Epithelial cell of esophagus (primary cell): ENCODE data around the gene TMED4.

ENCODE experiments used
- DNase-seq: peaks from one replicate; pipeline ENCODE4 v3.0.0; 2010; ENCODE audit warnings: low read depth
- H3K4me3 ChIP-seq: 2 replicates; pipeline ENCODE4 v1.5.1; 2011; ENCODE audit warnings: mild to moderate bottlenecking, low read length, control low read depth
- TF ChIP-seq, protein P1 (sequence below): IDR thresholded peaks from 2 replicates; pipeline ENCODE4 v1.5.1; 2011; ENCODE audit warnings: low read depth, mild to moderate bottlenecking, low read length, control low read depth, inconsistent platforms; ENCODE audit not compliant: insufficient read depth; ENCODE audit errors: missing control alignments

Gene TMED4

DNA sequence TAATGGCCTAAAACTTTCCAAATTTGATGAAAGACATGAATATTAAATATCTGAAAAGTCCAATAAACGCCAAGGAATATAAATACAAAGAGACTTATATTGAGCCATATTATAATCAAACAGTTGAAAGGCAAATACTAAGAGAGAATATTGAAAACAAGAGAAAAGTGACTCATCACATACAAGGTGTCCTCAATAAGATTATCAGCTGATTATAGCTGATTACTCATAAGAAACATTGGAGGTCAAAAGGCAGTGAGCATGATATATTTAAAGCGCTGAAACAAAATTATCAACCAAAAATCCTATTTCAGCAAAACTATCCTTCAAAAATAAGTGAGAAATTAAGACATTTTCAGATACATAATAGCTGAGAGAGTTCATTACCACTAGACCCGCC, 33.1 kb downstream of the TMED4 start:
- no peak overlapping the region for H3K4me3 ChIP-seq
- no peak for DNase-seq
- TF ChIP-seq, protein P1, sequence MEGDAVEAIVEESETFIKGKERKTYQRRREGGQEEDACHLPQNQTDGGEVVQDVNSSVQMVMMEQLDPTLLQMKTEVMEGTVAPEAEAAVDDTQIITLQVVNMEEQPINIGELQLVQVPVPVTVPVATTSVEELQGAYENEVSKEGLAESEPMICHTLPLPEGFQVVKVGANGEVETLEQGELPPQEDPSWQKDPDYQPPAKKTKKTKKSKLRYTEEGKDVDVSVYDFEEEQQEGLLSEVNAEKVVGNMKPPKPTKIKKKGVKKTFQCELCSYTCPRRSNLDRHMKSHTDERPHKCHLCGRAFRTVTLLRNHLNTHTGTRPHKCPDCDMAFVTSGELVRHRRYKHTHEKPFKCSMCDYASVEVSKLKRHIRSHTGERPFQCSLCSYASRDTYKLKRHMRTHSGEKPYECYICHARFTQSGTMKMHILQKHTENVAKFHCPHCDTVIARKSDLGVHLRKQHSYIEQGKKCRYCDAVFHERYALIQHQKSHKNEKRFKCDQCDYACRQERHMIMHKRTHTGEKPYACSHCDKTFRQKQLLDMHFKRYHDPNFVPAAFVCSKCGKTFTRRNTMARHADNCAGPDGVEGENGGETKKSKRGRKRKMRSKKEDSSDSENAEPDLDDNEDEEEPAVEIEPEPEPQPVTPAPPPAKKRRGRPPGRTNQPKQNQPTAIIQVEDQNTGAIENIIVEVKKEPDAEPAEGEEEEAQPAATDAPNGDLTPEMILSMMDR, result no peak

DNA sequence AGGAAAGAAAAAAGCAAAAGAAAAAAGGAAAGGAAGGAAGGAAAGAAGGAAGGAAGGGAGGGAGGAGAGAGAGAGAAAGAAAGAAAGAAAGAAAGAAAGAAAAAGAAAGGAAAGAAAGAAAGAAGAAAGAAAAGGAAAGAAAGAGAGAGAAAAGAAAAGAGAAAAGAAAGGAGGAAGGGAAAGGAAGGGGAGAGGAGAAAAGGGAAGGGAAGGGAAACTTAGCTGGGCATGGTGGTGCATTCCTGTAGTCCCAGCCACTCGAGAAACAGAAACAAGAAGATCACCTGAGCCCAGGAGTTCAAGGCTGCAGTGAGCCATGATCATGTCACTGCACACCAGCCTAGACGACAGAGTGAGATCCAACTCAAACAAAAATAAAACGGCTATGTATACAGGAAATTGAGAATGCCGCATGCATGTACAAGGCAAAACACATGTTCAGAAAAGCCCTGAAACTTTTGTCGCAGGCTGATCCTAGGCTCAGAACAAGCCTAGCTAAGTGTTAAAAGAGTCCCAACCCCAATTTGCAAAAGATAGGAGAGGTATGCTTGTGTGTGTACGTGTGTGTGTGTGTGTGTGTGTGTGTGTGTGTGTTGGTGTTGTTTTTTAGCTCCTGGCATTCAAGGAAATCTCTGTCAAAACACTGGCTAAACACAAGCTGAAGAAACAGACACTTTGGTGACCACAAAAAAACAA, 34.3 kb downstream of the TMED4 start:
- DNase-seq, result peak; percentile 16
- H3K4me3 ChIP-seq, result no peak overlapping the region
- TF ChIP-seq, protein P1, result no peak

DNA sequence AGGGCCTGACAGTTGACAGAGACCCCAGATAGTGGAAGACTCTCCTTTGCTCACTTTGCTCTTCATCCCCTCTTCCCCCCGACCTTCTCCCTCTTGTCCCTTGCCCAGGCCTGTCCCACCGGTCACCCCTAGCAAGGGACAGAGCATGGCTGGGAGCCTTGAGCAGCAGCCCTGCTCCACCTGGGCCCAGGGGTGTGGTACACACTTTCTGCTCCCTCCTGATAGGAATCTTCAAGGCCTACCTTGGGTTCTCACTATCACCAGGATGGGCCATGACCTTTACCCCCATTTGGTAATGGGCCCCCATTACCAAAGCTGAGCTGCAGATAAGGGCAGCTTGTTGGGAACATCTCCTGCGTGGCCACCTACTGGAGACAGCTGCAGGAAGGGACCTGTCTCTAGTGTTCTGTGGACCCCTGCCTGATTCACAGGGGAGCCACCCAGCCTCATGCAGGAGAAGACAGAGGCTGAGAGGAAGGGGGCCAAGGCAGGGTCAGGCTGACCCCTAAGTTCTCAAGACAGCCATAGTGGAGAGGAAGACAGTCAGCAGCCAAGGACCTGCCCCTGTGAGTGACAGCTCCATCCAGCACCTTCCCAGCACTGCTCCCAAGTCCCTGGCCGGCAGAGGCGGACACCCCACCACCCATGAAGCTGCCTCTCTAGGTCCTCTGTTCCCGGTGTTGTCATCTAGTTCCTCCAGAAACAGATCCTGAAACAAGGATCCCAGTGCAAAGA, 40.0 kb downstream of the TMED4 start:
- no peak for DNase-seq
- no peak overlapping the region for H3K4me3 ChIP-seq
- TF ChIP-seq, protein P1, result no peak

DNA sequence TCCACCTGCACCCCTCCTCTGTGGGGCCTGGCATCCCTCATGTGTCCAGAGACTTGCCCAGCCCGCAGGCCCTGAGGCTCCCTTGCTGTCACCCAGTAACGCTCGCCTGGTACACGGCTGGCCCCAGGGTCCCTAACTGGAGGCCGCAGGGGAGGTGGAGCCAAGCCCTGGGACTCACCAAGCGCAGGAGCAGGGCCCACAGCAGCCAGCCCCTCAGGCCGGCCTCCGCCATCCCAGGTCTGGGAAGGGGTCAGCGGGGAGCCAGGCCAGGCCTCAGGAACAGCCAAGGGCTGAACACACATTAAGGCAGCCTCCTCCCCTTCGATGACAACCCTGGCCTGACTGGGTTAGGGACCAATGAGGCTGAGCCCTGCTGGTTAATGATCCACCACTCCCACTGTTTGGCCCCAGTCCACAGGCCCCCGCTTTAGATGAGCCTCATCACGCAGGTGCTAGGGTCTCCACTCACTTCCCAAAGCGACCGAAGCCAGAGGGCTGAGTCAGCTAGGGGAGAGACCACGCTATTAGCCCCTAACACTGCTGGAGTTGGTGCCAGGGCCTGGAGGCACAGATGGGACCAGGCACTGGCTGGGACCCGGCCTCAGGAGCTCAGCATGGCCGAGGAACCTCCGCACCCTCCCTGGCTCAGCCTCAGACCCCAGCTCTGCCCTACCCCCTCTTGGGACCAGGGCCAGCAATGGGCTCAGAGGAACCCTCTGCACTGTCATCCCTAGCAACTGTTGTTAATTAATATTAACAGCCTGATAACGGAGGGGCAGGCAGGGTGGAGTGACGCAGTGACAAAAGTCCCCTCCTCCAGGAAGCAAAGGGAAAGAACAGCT, 40.8 kb downstream of the TMED4 start, which contains the start of gene NPC1L1:
Gene NPC1L1, minus strand, starts transcription at position 303 of the 842 bp plus-strand sequence. Its CDS starts 71 bp downstream, at position 232.
- no peak within 1 kb of the TSS for H3K4me3 ChIP-seq
- TF ChIP-seq, protein P1, result no peak

DNA sequence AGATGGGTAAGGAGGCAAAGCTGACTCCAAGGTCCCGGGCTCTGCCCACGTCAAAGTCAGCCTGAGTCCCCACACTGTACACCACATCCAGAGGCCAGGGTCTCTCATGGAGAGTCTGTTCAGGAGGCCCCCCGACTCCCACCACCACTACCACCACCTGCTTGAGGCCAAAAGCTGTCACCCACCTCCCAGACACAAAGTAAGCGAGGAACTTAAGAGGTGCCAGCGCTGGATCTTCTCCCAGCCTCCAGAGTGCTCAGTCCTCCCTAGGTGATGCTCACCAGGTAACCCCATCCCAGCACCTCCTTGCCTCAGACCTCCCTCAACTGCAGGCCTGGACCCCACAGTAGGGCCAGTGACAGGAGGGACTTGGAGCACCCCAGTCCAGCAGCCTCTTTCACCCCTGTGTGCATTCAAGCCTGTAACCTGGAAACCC, 41.4 kb downstream of the TMED4 start:
- DNase-seq, result no peak
- H3K4me3 ChIP-seq, result no peak overlapping the region
- TF ChIP-seq, protein P1, result no peak

More for the DNA sequence above, 40.8 kb downstream of the TMED4 start, which contains the start of gene NPC1L1:
- no peak for DNase-seq

DNA sequence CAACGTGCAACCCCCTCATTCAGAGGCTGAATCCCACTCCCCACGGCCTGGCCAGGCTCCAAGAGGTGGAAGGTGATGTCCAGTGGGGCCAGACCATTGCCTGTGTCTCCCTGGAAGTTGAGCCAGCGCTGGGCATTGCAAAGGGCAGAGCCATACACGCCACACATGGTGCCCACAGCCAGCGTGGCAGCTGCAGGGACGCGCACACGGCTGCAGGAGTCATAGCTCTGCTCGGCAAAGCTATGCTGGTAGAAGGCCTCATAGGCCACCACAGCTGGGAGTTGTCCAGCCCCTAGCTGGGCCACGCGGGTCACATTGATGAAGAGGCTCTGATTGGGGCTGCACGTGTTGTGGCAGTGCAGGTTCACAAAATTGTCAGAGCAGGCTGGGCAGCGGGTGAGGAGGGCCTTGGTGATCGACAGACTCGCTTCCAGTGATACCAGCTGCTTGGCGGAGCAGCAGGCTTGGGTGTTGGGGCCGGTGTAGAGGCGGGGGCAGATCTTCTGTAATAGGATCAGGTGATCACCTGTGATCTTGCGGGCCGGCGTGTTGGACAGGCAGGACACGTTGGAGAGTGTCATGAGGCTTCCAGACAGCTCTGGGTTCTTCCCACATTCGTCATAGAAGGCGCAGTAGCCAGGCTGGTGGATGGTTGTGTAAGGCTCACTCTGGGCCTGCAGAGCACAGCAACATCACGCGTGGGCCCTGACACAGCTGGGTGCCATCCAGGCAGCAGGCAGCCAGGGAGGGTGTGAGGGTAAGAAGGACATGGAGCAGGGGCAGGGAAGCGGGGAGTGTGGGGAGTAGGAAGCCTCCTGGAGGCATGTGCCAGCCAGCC, 42.1 kb downstream of the TMED4 start:
- TF ChIP-seq, protein P1, result no peak
- H3K4me3 ChIP-seq, result no peak overlapping the region
- no peak for DNase-seq
